Measurements from ENCODE around the gene GINS2. TPM values are rescaled to one million over a fixed set of nuclear protein-coding genes. Genes with fewer than 3 reads are reported as not detected.
A peak's percentile ranks its signal among the peaks of the same experiment; 100 is the strongest.

The GINS2 gene
- total RNA-seq, 3 donors from 2014 or later (not counting 1 experiment from before 2014, with no cell fraction given): 0.73 to 2.6 (median 0.89) TPM

GRCh38 chr16:85650135-85650843 is 38.5 kb downstream of the GINS2 start:
- intact Hi-C loops (cut with micrococcal nuclease): loop anchor here (10.0 kb wide), 1 partner anchor 65 kb away; no protein-coding TSS in a partner anchor
- Mint-ChIP-seq H3K4me1 (peaks cover 14 to 30% of the 10 kb centered on the region in 2 donors), H3K27ac (no peak overlapping the region), H3K27me3 (ENCODE audit: low read depth in 2 of 2) (no peaks in the 10 kb centered on the region), H3K36me3 (no peaks in the 10 kb centered on the region), H3K4me3 (no peak overlapping the region), H3K9me3 (no peaks in the 10 kb centered on the region)
- 95% methylated on average over 39 of the region's 39 CpGs for WGBS (ENCODE audit: insufficient coverage)
- Histone ChIP-seq H3K4me3 (ENCODE audit: low read length) (no peak overlapping the region), H3K4me1 (ENCODE audit: control insufficient read depth, insufficient read depth, low read length) (peaks cover 20% of the 10 kb centered on the region), H3K27me3 (ENCODE audit: control insufficient read depth, insufficient read depth, low read length) (no peaks in the 10 kb centered on the region), H3K36me3 (ENCODE audit: control insufficient read depth, insufficient read depth, low read length) (peaks cover 41% of the 10 kb centered on the region), H3K9me3 (ENCODE audit: control insufficient read depth, insufficient read depth, low read length) (no peaks in the 10 kb centered on the region), H3K27ac (ENCODE audit: low read length) (no peak overlapping the region)
- no peak for ATAC-seq
- no peak for TF ChIP-seq CTCF (IDR thresholded peaks at IDR 0.05)
- DNase-seq: no peak

GRCh38 chr16:85649411-85650134 is 39.2 kb downstream of the GINS2 start:
- TF ChIP-seq CTCF (IDR thresholded peaks at IDR 0.05): no peak
- no peak overlapping the region for H3K4me3 ChIP-seq (ENCODE audit: low read length)
- ATAC-seq (no peak), DNase-seq (no peak)
- H3K36me3 Mint-ChIP-seq: no peaks in the 10 kb centered on the region
- H3K27me3 Mint-ChIP-seq (ENCODE audit: low read depth in 2 of 2): no peaks in the 10 kb centered on the region
- peaks cover 25% of the 10 kb centered on the region for H3K4me1 ChIP-seq (ENCODE audit: control insufficient read depth, insufficient read depth, low read length)
- H3K9me3 ChIP-seq (ENCODE audit: control insufficient read depth, insufficient read depth, low read length): no peaks in the 10 kb centered on the region
- peaks cover 14 to 37% of the 10 kb centered on the region in 2 donors for H3K4me1 Mint-ChIP-seq
- no peak overlapping the region for H3K27ac Mint-ChIP-seq
- H3K36me3 ChIP-seq (ENCODE audit: control insufficient read depth, insufficient read depth, low read length): peaks cover 36% of the 10 kb centered on the region
- no peaks in the 10 kb centered on the region for H3K9me3 Mint-ChIP-seq
- intact Hi-C loops (cut with micrococcal nuclease): loop anchor here (10.0 kb wide), 1 partner anchor 65 kb away; no protein-coding TSS in a partner anchor
- no peaks in the 10 kb centered on the region for H3K27me3 ChIP-seq (ENCODE audit: control insufficient read depth, insufficient read depth, low read length)
- H3K4me3 Mint-ChIP-seq: no peak overlapping the region
- H3K27ac ChIP-seq (ENCODE audit: low read length): no peak overlapping the region
- 79% methylated on average over 16 of the region's 16 CpGs for WGBS (ENCODE audit: insufficient coverage)

- Mint-ChIP-seq H3K4me1 (peaks cover 20 to 44% of the 10 kb centered on the region in 2 donors), H3K27me3 (ENCODE audit: low read depth in 2 of 2) (no peaks in the 10 kb centered on the region), H3K4me3 (no peak overlapping the region), H3K9me3 (no peaks in the 10 kb centered on the region), H3K36me3 (no peaks in the 10 kb centered on the region), H3K27ac (peak overlapping the region; percentile 45 to 67)
- 83% methylated on average over 14 of the region's 14 CpGs for WGBS (ENCODE audit: insufficient coverage)
- no peak for TF ChIP-seq CTCF (IDR thresholded peaks at IDR 0.05)
- no peak for DNase-seq
- no peak overlapping the region for H3K27ac ChIP-seq (ENCODE audit: low read length)
- H3K4me3 ChIP-seq (ENCODE audit: low read length): no peak overlapping the region
- H3K9me3 ChIP-seq (ENCODE audit: control insufficient read depth, insufficient read depth, low read length): no peaks in the 10 kb centered on the region
- intact Hi-C loops (cut with micrococcal nuclease): no loop called here
- peaks cover 32% of the 10 kb centered on the region for H3K4me1 ChIP-seq (ENCODE audit: control insufficient read depth, insufficient read depth, low read length)
- peaks cover 29% of the 10 kb centered on the region for H3K36me3 ChIP-seq (ENCODE audit: control insufficient read depth, insufficient read depth, low read length)
- no peak for ATAC-seq
- no peaks in the 10 kb centered on the region for H3K27me3 ChIP-seq (ENCODE audit: control insufficient read depth, insufficient read depth, low read length)
These were observed 39.9 kb downstream of the GINS2 start for GRCh38 chr16:85648805-85649204.

All from natural killer cell (primary cell).